Endothelial cell (in vitro differentiated cells): ENCODE results near the gene CDH20. TPM values are rescaled to one million over a fixed set of nuclear protein-coding genes. Genes with fewer than 3 reads are reported as not detected.

Experiments used
- DNase-seq: peaks from one replicate; pipeline ENCODE4 v3.0.0; 2021; ENCODE audit warnings: low spot score
- H3K27ac Mint-ChIP-seq: one replicate; pipeline ENCODE4 v1.8.0; 2021; ENCODE audit warnings: mixed read lengths, inconsistent platforms; ENCODE audit not compliant: unreplicated experiment
- H3K27me3 Mint-ChIP-seq: one replicate; pipeline ENCODE4 v1.8.0; 2021; ENCODE audit warnings: mild to moderate bottlenecking, moderate library complexity, mixed read lengths, inconsistent platforms; ENCODE audit not compliant: unreplicated experiment
- H3K36me3 Mint-ChIP-seq: one replicate; pipeline ENCODE4 v1.8.0; 2021; ENCODE audit warnings: mild to moderate bottlenecking, low read depth, mixed read lengths, inconsistent platforms; ENCODE audit not compliant: unreplicated experiment
- H3K4me1 Mint-ChIP-seq: one replicate; pipeline ENCODE4 v1.8.0; 2021; ENCODE audit warnings: mild to moderate bottlenecking, mixed read lengths, inconsistent platforms; ENCODE audit not compliant: unreplicated experiment
- H3K4me3 Mint-ChIP-seq: one replicate; pipeline ENCODE4 v1.8.0; 2021; ENCODE audit warnings: mild to moderate bottlenecking, mixed read lengths, inconsistent platforms; ENCODE audit not compliant: unreplicated experiment
- H3K9me3 Mint-ChIP-seq: one replicate; pipeline ENCODE4 v1.8.0; 2021; ENCODE audit warnings: mixed read lengths, inconsistent platforms; ENCODE audit not compliant: unreplicated experiment
- CTCF ChIP-seq: fragments of 200-600 bp; sonication (generic); IDR thresholded peaks from one replicate; pipeline ENCODE4 v1.5.0; 2021; ENCODE audit warnings: antibody characterized with exemption; ENCODE audit not compliant: unreplicated experiment
- total RNA-seq: library from RNA; stranded (reverse); fragmentation: NEBNext Ultra II Directional; extraction: Animal tissue kit (Norgen Biotek cat#: 25700); gene quantifications from one replicate; pipeline ENCODE4 v1.2.1, GENCODE V29; 2021; ENCODE audit not compliant: unreplicated experiment

CDH20 gene
- total RNA-seq, 1 donor from 2014 or later: not detected

GRCh38 chr18:61474341-61474740 is 141.1 kb downstream of the CDH20 start:
- Mint-ChIP-seq H3K27ac (no peak overlapping the region), H3K27me3 (no peaks in the 10 kb centered on the region), H3K9me3 (no peaks in the 10 kb centered on the region), H3K36me3 (no peaks in the 10 kb centered on the region), H3K4me1 (no peaks in the 10 kb centered on the region), H3K4me3 (no peak overlapping the region)
- TF ChIP-seq CTCF: no peak
- no peak for DNase-seq

GRCh38 chr18:61474918-61475317 is 141.7 kb downstream of the CDH20 start:
- Mint-ChIP-seq H3K36me3 (no peaks in the 10 kb centered on the region), H3K9me3 (no peaks in the 10 kb centered on the region)

GRCh38 chr18:61475931-61476330 is 142.7 kb downstream of the CDH20 start:
- Mint-ChIP-seq H3K36me3 (no peaks in the 10 kb centered on the region), H3K4me3 (no peak overlapping the region), H3K9me3 (no peaks in the 10 kb centered on the region), H3K27ac (no peak overlapping the region), H3K27me3 (no peaks in the 10 kb centered on the region), H3K4me1 (no peaks in the 10 kb centered on the region)
- TF ChIP-seq CTCF: no peak
- DNase-seq: no peak

More at GRCh38 chr18:61474918-61475317, 141.7 kb downstream of the CDH20 start:
- H3K27me3 Mint-ChIP-seq: no peaks in the 10 kb centered on the region
- no peak for DNase-seq
- no peak for TF ChIP-seq CTCF
- no peaks in the 10 kb centered on the region for H3K4me1 Mint-ChIP-seq
- no peak overlapping the region for H3K27ac Mint-ChIP-seq
- H3K4me3 Mint-ChIP-seq: no peak overlapping the region

- no peak for DNase-seq
- no peaks in the 10 kb centered on the region for H3K4me1 Mint-ChIP-seq
- H3K36me3 Mint-ChIP-seq: no peaks in the 10 kb centered on the region
- no peaks in the 10 kb centered on the region for H3K27me3 Mint-ChIP-seq
- no peak overlapping the region for H3K4me3 Mint-ChIP-seq
- no peak overlapping the region for H3K27ac Mint-ChIP-seq
- no peak for TF ChIP-seq CTCF
- no peaks in the 10 kb centered on the region for H3K9me3 Mint-ChIP-seq
Measured at GRCh38 chr18:61489334-61489733, 156.1 kb downstream of the CDH20 start.

GRCh38 chr18:61496374-61496773 is 163.1 kb downstream of the CDH20 start:
- no peaks in the 10 kb centered on the region for H3K36me3 Mint-ChIP-seq
- H3K4me3 Mint-ChIP-seq: no peak overlapping the region
- no peak for DNase-seq
- H3K9me3 Mint-ChIP-seq: no peaks in the 10 kb centered on the region
- H3K4me1 Mint-ChIP-seq: no peaks in the 10 kb centered on the region
- TF ChIP-seq CTCF: no peak
- H3K27me3 Mint-ChIP-seq: no peaks in the 10 kb centered on the region
- no peak overlapping the region for H3K27ac Mint-ChIP-seq
